HCT116 (cell line): ENCODE results near the gene MXRA7. TPM values are rescaled to one million over a fixed set of nuclear protein-coding genes. Genes with fewer than 3 reads are reported as not detected.

ENCODE experiments used
- ATAC-seq: fragments of 200-7000 bp; cut with Tn5 transposase; 2 replicates; pipeline ENCODE4 v1.9.1; 2020; ENCODE audit warnings: mild to moderate bottlenecking, moderate library complexity
- BruUV-seq: library from RNA; stranded (reverse); fragments of 400-500 nt; replicated peaks from 2 replicates; lab custom pipeline; 2021; lab: Mats Ljungman, UMichigan
- CTCF ChIA-PET: fragments of 300-600 bp; sonication (Branson Sonifier 250); formaldehyde crosslinking; loops from one replicate; lab custom pipeline; 2021; ENCODE audit warnings: antibody characterized with exemption; lab: Charles Lee
- POLR2A ChIA-PET: fragments of 300-600, 350-600 bp; sonication (Branson Sonifier 250); formaldehyde crosslinking; loops from one replicate; lab custom pipeline; 2021; ENCODE audit warnings: antibody characterized with exemption; lab: Charles Lee
- RAD21 ChIA-PET, 2 experiments: fragments of 300-600 bp; sonication (Branson Sonifier 250); formaldehyde crosslinking; loops; one replicate each; lab custom pipeline; 2023; ENCODE audit warnings: low total read pairs in 2 of 2; ENCODE audit not compliant: uncharacterized antibody in 2 of 2, unreplicated experiment in 2 of 2, low non-redundant PET in 1 of 2; lab: Charles Lee
- DNase-seq: peaks from one replicate; pipeline ENCODE4 v3.0.0-alpha.2; 2010; ENCODE audit warnings: low read depth, low spot score
- H2AFZ ChIP-seq: fragments of 200-600 bp; shearing (Covaris generic), sonication (generic); 2 replicates; pipeline ENCODE4 v1.6.1; 2017; ENCODE audit warnings: low read depth, mixed run types, mixed read lengths, antibody characterized with exemption, low read length; ENCODE audit not compliant: poor library complexity, severe bottlenecking
- H3K27ac ChIP-seq: 2 replicates; pipeline ENCODE4 v1.5.1; 2012; ENCODE audit warnings: low read depth, low read length
- H3K27me3 ChIP-seq: fragments of 200-600 bp; sonication (generic); 2 replicates; pipeline ENCODE4 v1.6.1; 2016; ENCODE audit warnings: mixed run types, low read length, mixed read lengths; ENCODE audit not compliant: insufficient read depth
- H3K36me3 ChIP-seq, 2 experiments: fragments of 200-500 bp in 1 of 2; fragments of 200-600 bp in 1 of 2; sonication (Bioruptor generic) in 1 of 2; sonication (generic) in 1 of 2; 2 replicates each; pipeline versions ENCODE4 v1.5.1 to v1.6.1; 2014 to 2016; ENCODE audit warnings: low read length in 2 of 2, inconsistent platforms in 1 of 2, mixed read lengths in 1 of 2, mixed run types in 1 of 2; ENCODE audit not compliant: insufficient read depth in 2 of 2, control insufficient read depth in 1 of 2
- H3K4me1 ChIP-seq, 2 experiments: fragments of 200-600 bp in 1 of 2; sonication (generic) in 1 of 2; 2 replicates each; pipeline versions ENCODE4 v1.5.1 to v1.6.1; 2012 to 2017; ENCODE audit warnings: low read length in 2 of 2, inconsistent platforms in 1 of 2, mild to moderate bottlenecking in 1 of 2, mixed read lengths in 1 of 2, mixed run types in 1 of 2, moderate library complexity in 1 of 2; ENCODE audit not compliant: insufficient read depth in 2 of 2, control insufficient read depth in 1 of 2
- H3K4me2 ChIP-seq: fragments of 200-600 bp; sonication (generic); 2 replicates; pipeline ENCODE4 v1.6.1; 2017; ENCODE audit warnings: mixed run types, low read length, mixed read lengths
- H3K4me3 ChIP-seq, 2 experiments: fragments of 200-600 bp in 1 of 2; sonication (generic) in 1 of 2; replicated peaks in 1 of 2; 2 replicates each; pipeline ENCODE4 v1.5.1; 2011 to 2016; ENCODE audit warnings: low read length in 2 of 2, control low read depth in 1 of 2, low read depth in 1 of 2, mild to moderate bottlenecking in 1 of 2, mixed read lengths in 1 of 2, mixed run types in 1 of 2
- H3K79me2 ChIP-seq: fragments of 200-600 bp; sonication (generic); 2 replicates; pipeline ENCODE4 v1.6.1; 2017; ENCODE audit warnings: mild to moderate bottlenecking, mixed run types, low read length, moderate library complexity, mixed read lengths; ENCODE audit not compliant: insufficient read depth
- H3K9ac ChIP-seq: fragments of 200-600 bp; sonication (generic); 2 replicates; pipeline ENCODE4 v1.6.1; 2016; ENCODE audit warnings: low read length, mixed read lengths
- H3K9me2 ChIP-seq: fragments of 200-600 bp; sonication (generic), shearing (Covaris generic); 2 replicates; pipeline ENCODE4 v1.6.1; 2017; ENCODE audit warnings: mixed run types, mild to moderate bottlenecking, moderate library complexity; ENCODE audit not compliant: insufficient read depth
- H3K9me3 ChIP-seq, 2 experiments: fragments of 200-500 bp in 1 of 2; fragments of 200-600 bp in 1 of 2; sonication (Bioruptor generic) in 1 of 2; sonication (generic) in 1 of 2; 2 replicates each; pipeline ENCODE4 v1.6.1; 2014 to 2017; ENCODE audit warnings: low read length in 2 of 2, mixed read lengths in 2 of 2, inconsistent platforms in 1 of 2, low read depth in 1 of 2, mild to moderate bottlenecking in 1 of 2, mixed run types in 1 of 2, moderate library complexity in 1 of 2; ENCODE audit not compliant: control insufficient read depth in 1 of 2, insufficient read depth in 1 of 2
- H4K20me1 ChIP-seq: fragments of 200-600 bp; sonication (generic), shearing (Covaris generic); 2 replicates; pipeline ENCODE4 v1.6.1; 2017; ENCODE audit warnings: mixed run types, mild to moderate bottlenecking, moderate library complexity; ENCODE audit not compliant: insufficient read depth
- CEBPB ChIP-seq: IDR thresholded peaks from 2 replicates; pipeline ENCODE4 v1.6.1; 2012; ENCODE audit warnings: low read depth
- CTCF ChIP-seq, 3 experiments: fragments of 200-600 bp in 1 of 3; sonication (generic) in 1 of 3; IDR thresholded peaks in 2 of 3; conservative IDR thresholded peaks in 1 of 3; 2 replicates each; pipeline ENCODE4 v1.5.1; 2012 to 2017; ENCODE audit warnings: low read depth in 2 of 3, low read length in 2 of 3, antibody characterized with exemption in 1 of 3, borderline replicate concordance in 1 of 3, control low read depth in 1 of 3, mild to moderate bottlenecking in 1 of 3, mixed read lengths in 1 of 3, mixed run types in 1 of 3, moderate library complexity in 1 of 3; ENCODE audit not compliant: insufficient read depth in 1 of 3
- EGR1 ChIP-seq: IDR thresholded peaks from 2 replicates; pipeline ENCODE4 v1.6.1; 2012; ENCODE audit warnings: low read depth
- ELF1 ChIP-seq: IDR thresholded peaks from 2 replicates; pipeline ENCODE4 v1.6.1; 2012; ENCODE audit warnings: low read depth, borderline replicate concordance
- FOSL1 ChIP-seq: IDR thresholded peaks from 2 replicates; pipeline ENCODE4 v1.6.1; 2012; ENCODE audit warnings: low read depth
- POLR2A ChIP-seq: IDR thresholded peaks from 2 replicates; pipeline ENCODE4 v1.7.0; 2011; ENCODE audit warnings: borderline replicate concordance; ENCODE audit not compliant: insufficient read depth, insufficient read length; ENCODE audit errors: extremely low read depth
- POLR2AphosphoS5 ChIP-seq: IDR thresholded peaks from 2 replicates; pipeline ENCODE4 v1.6.1; 2011; ENCODE audit warnings: mild to moderate bottlenecking, low read depth, low read length, moderate library complexity
- RAD21 ChIP-seq: IDR thresholded peaks from 2 replicates; pipeline ENCODE4 v1.6.1; 2012; ENCODE audit warnings: low read depth, mild to moderate bottlenecking
- SIN3A ChIP-seq: IDR thresholded peaks from 2 replicates; pipeline ENCODE4 v1.6.1; 2012; ENCODE audit warnings: low read depth
- SRF ChIP-seq: IDR thresholded peaks from 2 replicates; pipeline ENCODE4 v1.6.1; 2012; ENCODE audit warnings: low read depth
- TCF7L2 ChIP-seq: IDR thresholded peaks from 2 replicates; pipeline ENCODE4 v1.7.0; 2011; ENCODE audit warnings: borderline replicate concordance, inconsistent platforms; ENCODE audit not compliant: insufficient read depth, insufficient read length; ENCODE audit errors: extremely low read depth
- ZBTB33 ChIP-seq: IDR thresholded peaks from 2 replicates; pipeline ENCODE4 v1.6.1; 2011; ENCODE audit warnings: mild to moderate bottlenecking, low read length, moderate library complexity; ENCODE audit not compliant: insufficient replicate concordance; ENCODE audit errors: extremely low read depth
- ZFX ChIP-seq: fragments of 450-650 bp; IDR thresholded peaks from 2 replicates; pipeline ENCODE4 v1.6.1; 2017
- ZNF274 ChIP-seq: fragments of 200-500 bp; sonication (Bioruptor generic); IDR thresholded peaks from 2 replicates; pipeline ENCODE4 v1.6.1; 2014; ENCODE audit warnings: mild to moderate bottlenecking, low read depth, low read length, inconsistent platforms
- intact Hi-C: fragments of 100-400 bp; cut with micrococcal nuclease; formaldehyde crosslinking; loops from 2 replicates; pipeline ENCODE4 v1.10.0; 2022
- total RNA-seq: library from RNA; stranded (reverse); gene quantifications from one replicate; pipeline ENCODE4 v1.2.1, GENCODE V29; 2021; ENCODE audit not compliant: unreplicated experiment

MXRA7 gene
- total RNA-seq, 1 experiment from 2014 or later, result 57.1 TPM

- H3K27ac ChIP-seq, result peak overlapping the region; percentile 62
- 0 out of 2 replicates have a peak overlapping the region, but pooled peaks have one; percentile 39 for H3K9ac ChIP-seq
- no peak for TF ChIP-seq EGR1
- no peaks in the 10 kb centered on the region for H4K20me1 ChIP-seq
- DNase-seq (no peak), ATAC-seq (no peak)
- intact Hi-C loops, result no loop called here
- ChIA-PET RAD21 (no interaction called here), CTCF (interaction anchor here (1.2 kb wide), 1 partner anchor 63 kb away, joined by 4 read pairs; no protein-coding TSS in a partner anchor), POLR2A (interaction anchor here (1.2 kb wide), 1 partner anchor 16 kb away, joined by 4 read pairs; no protein-coding TSS in a partner anchor)
- 0 out of 4 replicates have a peak, but pooled peaks cover 0 to 2% of the 10 kb centered on the region in 2 experiments for H3K36me3 ChIP-seq
- H3K27me3 ChIP-seq, result no peaks in the 10 kb centered on the region
- no peaks in the 10 kb centered on the region for H3K9me2 ChIP-seq
- H3K79me2 ChIP-seq, result no peaks in the 10 kb centered on the region
- BruUV-seq, result no TSS peak
- H3K9me3 ChIP-seq, result no peaks in the 10 kb centered on the region
- peak overlapping the region in 1 of 2 experiments; percentile 44; a peak in 1 of 4 replicates for H3K4me3 ChIP-seq
- no peak overlapping the region for H2AFZ ChIP-seq
- H3K4me2 ChIP-seq, result peak overlapping the region; percentile 81
- H3K4me1 ChIP-seq, result peaks cover 22 to 24% of the 10 kb centered on the region in 2 experiments
These were observed 23.2 kb downstream of the MXRA7 start for GRCh38 chr17:76687298-76688164.

GRCh38 chr17:76686538-76687297 lies 24.0 kb downstream of the MXRA7 start:
- no peak for ATAC-seq
- intact Hi-C loops, result no loop called here
- H3K9ac ChIP-seq, result no peak overlapping the region
- H3K4me2 ChIP-seq, result no peak overlapping the region
- TF ChIP-seq ELF1 (no peak), ZFX (no peak), SIN3A (no peak), TCF7L2 (no peak), FOSL1 (no peak), ZBTB33 (no peak), SRF (no peak), POLR2A (no peak), EGR1 (no peak), CTCF (IDR thresholded peaks at IDR 0.05 in 2 of 3, conservative IDR thresholded peaks at IDR 0.05 in 1 of 3; ENCODE audit: borderline replicate concordance in 1 of 3, insufficient read depth in 1 of 3, low read depth in 2 of 3, low read length in 2 of 3) (no peak), ZNF274 (no peak), CEBPB (no peak), POLR2AphosphoS5 (no peak), RAD21 (no peak)
- no peak for DNase-seq
- ChIA-PET RAD21 (no interaction called here), CTCF (no interaction called here), POLR2A (no interaction called here)
- no peak overlapping the region for H2AFZ ChIP-seq
- H3K36me3 ChIP-seq, result peaks cover 0 to 2% of the 10 kb centered on the region in 2 experiments; a peak in 1 of 4 replicates
- no peaks in the 10 kb centered on the region for H3K9me3 ChIP-seq
- no peak overlapping the region for H3K27ac ChIP-seq
- BruUV-seq, result no TSS peak
- no peaks in the 10 kb centered on the region for H3K79me2 ChIP-seq
- no peaks in the 10 kb centered on the region for H3K27me3 ChIP-seq
- H4K20me1 ChIP-seq, result no peaks in the 10 kb centered on the region
- H3K4me1 ChIP-seq, result peaks cover 22 to 24% of the 10 kb centered on the region in 2 experiments
- no peak overlapping the region for H3K4me3 ChIP-seq
- no peaks in the 10 kb centered on the region for H3K9me2 ChIP-seq
